Measurements from ENCODE around the gene KRT13. TPM values are rescaled to one million over a fixed set of nuclear protein-coding genes. Genes with fewer than 3 reads are reported as not detected.

The KRT13 gene
- total and polyA plus RNA-seq, 11 donors, result 0.31 to 4.1 TPM; not detected in 9

DNA sequence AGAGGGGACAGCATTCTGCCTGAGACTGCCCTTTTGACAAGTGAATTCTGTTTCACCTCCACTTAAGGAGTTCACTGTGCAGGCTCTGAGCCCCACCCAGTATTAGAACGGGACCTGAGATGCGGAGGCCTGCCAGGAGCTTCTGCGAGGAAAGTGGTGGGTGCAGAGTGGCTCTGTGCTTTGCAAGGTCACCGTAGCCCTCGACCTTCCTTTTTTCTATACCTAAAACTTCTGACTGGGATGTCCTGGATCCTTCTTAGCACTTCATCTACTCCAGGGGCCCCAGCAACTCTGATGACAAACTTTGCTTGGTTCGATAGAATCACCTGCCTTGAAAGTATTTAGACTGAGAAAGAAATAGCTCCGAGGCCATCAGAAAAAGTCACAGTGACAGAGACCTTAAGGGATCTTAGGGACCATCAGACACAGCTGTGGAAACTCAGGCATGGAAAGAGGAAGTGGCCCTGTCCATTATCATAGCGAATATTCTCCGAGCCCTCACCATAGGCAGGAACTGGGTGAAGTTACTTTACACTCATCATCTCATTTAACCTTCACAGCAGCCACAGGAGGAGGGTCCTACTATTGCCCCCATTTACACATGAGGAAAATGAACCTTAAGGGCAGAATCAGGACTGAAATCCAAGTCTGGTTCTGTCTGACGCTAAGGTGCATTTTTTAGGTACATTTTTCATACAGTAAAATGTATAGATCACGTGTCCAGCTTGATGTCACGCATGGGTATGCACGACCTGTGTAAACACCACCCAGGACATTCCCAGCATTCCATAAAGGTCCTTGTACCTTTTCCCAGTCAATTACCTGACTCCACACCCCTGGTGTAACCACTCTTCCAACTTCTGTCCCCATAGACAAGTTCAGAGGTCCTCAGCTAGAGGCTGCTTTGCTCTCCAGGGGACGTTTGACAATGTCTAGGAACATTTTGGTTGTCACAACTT, 676 bp upstream of the KRT13 start:
- TF ChIP-seq, protein P1, sequence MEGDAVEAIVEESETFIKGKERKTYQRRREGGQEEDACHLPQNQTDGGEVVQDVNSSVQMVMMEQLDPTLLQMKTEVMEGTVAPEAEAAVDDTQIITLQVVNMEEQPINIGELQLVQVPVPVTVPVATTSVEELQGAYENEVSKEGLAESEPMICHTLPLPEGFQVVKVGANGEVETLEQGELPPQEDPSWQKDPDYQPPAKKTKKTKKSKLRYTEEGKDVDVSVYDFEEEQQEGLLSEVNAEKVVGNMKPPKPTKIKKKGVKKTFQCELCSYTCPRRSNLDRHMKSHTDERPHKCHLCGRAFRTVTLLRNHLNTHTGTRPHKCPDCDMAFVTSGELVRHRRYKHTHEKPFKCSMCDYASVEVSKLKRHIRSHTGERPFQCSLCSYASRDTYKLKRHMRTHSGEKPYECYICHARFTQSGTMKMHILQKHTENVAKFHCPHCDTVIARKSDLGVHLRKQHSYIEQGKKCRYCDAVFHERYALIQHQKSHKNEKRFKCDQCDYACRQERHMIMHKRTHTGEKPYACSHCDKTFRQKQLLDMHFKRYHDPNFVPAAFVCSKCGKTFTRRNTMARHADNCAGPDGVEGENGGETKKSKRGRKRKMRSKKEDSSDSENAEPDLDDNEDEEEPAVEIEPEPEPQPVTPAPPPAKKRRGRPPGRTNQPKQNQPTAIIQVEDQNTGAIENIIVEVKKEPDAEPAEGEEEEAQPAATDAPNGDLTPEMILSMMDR (IDR thresholded peaks at IDR 0.05), result no peak
- no peak for TF ChIP-seq POLR2A (IDR thresholded peaks at IDR 0.05)
- no peak overlapping the region for H3K27ac ChIP-seq
- intact Hi-C loops (cut with DNase I), result no loop called here
- H3K27me3 ChIP-seq, result peaks cover 0 to 15% (median 0%) of the 10 kb centered on the region in 9 donors
- WGBS, 4 donors, result 77 to 79% (median 78%) methylated on average over 14 of the region's 14 CpGs
- no peaks in the 10 kb centered on the region for H3K9me3 ChIP-seq
- H3K4me1 ChIP-seq, result no peaks in the 10 kb centered on the region
- no peak overlapping the region for H3K4me3 ChIP-seq
- no peaks in the 10 kb centered on the region for H3K36me3 ChIP-seq
- DNase-seq (no peak), ATAC-seq (no peak)

DNA sequence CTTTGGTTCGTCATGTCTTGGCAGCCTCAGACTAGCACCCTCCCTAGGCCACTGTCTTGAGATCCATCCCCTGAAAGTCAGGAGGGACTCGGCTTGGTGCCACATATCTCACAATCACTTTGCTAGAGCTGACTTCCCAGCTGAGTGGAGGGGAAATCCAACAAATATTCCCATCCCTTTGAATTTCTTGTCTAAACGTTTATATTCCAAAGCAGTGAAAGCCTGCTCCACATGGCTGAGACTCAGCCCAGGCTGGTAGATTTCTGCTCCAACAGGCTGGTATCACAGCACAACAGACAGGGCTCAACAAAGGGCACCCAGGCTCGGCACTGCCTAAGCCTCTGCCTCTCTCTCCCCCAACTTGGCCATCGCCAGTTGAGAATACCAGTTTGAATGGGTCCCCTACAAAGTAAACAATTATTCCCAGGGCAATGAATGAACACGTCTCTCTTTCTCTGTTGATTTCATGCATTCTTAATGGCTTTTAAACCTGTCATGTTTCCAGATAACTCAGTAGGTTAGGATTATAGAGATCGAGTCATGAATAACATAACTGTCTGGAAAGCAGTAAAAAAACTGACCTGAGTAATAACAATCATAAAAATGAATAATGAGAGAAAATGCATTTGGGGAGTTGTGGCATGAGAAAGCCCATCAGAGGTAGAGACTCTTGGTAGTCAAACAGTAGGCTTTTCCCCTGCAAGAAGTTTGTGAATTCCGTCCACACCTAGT, 1.0 kb downstream of the KRT13 start:
- Histone ChIP-seq H3K4me3 (no peak overlapping the region), H3K9me3 (no peaks in the 10 kb centered on the region), H3K4me1 (no peaks in the 10 kb centered on the region), H3K36me3 (no peaks in the 10 kb centered on the region), H3K27me3 (peaks cover 0 to 11% (median 0%) of the 10 kb centered on the region in 9 donors), H3K27ac (no peak overlapping the region)
- TF ChIP-seq, protein P1 (IDR thresholded peaks at IDR 0.05), result no peak
- TF ChIP-seq POLR2A (IDR thresholded peaks at IDR 0.05), result no peak
- ATAC-seq (no peak), DNase-seq (no peak)
- intact Hi-C loops (cut with DNase I), result no loop called here
- 65 to 79% (median 71%) methylated on average over 8 of the region's 8 CpGs for WGBS, 4 donors

DNA sequence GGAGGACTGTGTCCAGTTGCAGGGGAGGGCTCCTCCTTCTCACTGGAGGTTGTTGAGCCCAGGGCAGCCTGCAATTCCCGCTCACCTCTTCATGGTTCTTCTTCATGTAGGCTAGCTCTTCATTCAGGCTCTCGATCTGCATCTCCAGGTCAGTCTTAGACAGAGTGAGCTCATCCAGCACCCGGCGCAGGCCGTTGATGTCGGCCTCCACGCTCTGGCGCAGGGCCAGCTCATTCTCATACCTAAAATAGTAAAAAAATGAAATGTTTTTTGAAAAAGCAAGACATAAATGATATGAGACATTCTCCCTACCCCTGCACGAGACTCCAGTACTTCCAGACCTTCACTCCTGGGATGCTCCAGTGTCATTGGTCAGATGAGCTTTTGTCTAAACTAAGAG, 2.2 kb downstream of the KRT13 start:
- H3K4me1 ChIP-seq, result peaks cover 0 to 5% (median 0%) of the 10 kb centered on the region in 12 donors
- ATAC-seq (no peak), DNase-seq (no peak)
- H3K36me3 ChIP-seq, result no peaks in the 10 kb centered on the region
- WGBS, 4 donors, result 75 to 86% (median 82%) methylated on average over 9 of the region's 9 CpGs
- no peak overlapping the region for H3K27ac ChIP-seq
- no peak overlapping the region for H3K4me3 ChIP-seq
- TF ChIP-seq POLR2A (IDR thresholded peaks at IDR 0.05), result no peak
- TF ChIP-seq, protein P1 (IDR thresholded peaks at IDR 0.05), result no peak
- H3K27me3 ChIP-seq, result peaks cover 0 to 11% (median 0%) of the 10 kb centered on the region in 9 donors
- no peaks in the 10 kb centered on the region for H3K9me3 ChIP-seq
- intact Hi-C loops (cut with DNase I), result loop anchor here in 1 of 10 donors (2.0 kb wide), 1 partner anchor 66 kb away; no protein-coding TSS in a partner anchor

Data from heart left ventricle (tissue), 16 donors.